Mesodermal cell (in vitro differentiated cells): ENCODE data around the gene CDYL.

Experiments
- H3K27ac ChIP-seq: 2 replicates; pipeline ENCODE4 v1.7.0; 2013; ENCODE audit warnings: mild to moderate bottlenecking, low read depth, low read length, moderate library complexity; ENCODE audit not compliant: severe bottlenecking
- H3K36me3 ChIP-seq: 2 replicates; pipeline ENCODE4 v1.7.1; 2013; ENCODE audit warnings: mild to moderate bottlenecking, low read length, moderate library complexity; ENCODE audit not compliant: control insufficient read depth, insufficient read depth
- H3K4me1 ChIP-seq: one replicate; pipeline ENCODE4 v1.7.1; 2013; ENCODE audit warnings: mild to moderate bottlenecking, low read length; ENCODE audit not compliant: insufficient read depth, control insufficient read depth, poor library complexity, severe bottlenecking
- H3K4me3 ChIP-seq: 2 replicates; pipeline ENCODE4 v1.7.0; 2013; ENCODE audit warnings: low read length, control low read depth, mild to moderate bottlenecking; ENCODE audit not compliant: insufficient read depth, poor library complexity, severe bottlenecking; ENCODE audit errors: extremely low read depth
- H3K9me3 ChIP-seq: 2 replicates; pipeline ENCODE4 v1.7.1; 2013; ENCODE audit warnings: mild to moderate bottlenecking, low read length, moderate library complexity; ENCODE audit not compliant: control insufficient read depth
- WGBS, 2 experiments: methylation state at CpG; one replicate each; pipeline ENCODE4 v1.1.5; 2013; ENCODE audit warnings: missing lambda C conversion rate in 2 of 2; ENCODE audit not compliant: insufficient coverage in 2 of 2; 5-methylcytosine and 5-hydroxymethylcytosine counted together

The CDYL gene

DNA sequence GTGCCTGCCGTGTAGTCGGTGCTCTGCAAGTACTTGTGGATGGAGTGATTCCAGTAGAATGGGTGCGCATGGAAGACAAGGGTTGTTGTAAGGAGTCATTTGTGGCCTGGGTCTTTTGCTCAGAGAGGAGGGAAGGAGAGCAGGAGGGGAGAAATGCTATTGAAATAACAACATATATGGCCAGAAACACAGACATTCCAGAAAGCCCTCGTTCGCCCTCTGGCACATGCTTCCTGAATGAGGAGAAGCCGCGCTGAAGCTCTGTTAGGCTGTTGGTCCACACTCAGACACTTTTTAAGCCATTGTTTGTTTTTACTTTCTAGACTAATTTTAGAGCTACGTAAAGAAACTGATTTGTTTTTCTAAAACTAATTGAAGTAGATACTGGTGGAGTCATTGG is 120.2 kb downstream of the CDYL start:
- peak overlapping the region; percentile 45 for H3K27ac ChIP-seq

GRCh38 chr6:4899249-4900034 is 123.2 kb downstream of the CDYL start:
- Histone ChIP-seq H3K9me3 (peaks cover 19% of the 10 kb centered on the region), H3K36me3 (peaks cover 60% of the 10 kb centered on the region), H3K4me1 (no peaks in the 10 kb centered on the region), H3K27ac (no peak overlapping the region), H3K4me3 (no peak overlapping the region)
- 93 to 97% methylated on average over 10 to 11 of the region's 11 CpGs for WGBS, 2 experiments

More for the DNA sequence above, 120.2 kb downstream of the CDYL start:
- Histone ChIP-seq H3K4me3 (no peak overlapping the region), H3K4me1 (no peaks in the 10 kb centered on the region), H3K9me3 (peaks cover 19% of the 10 kb centered on the region), H3K36me3 (peaks cover 74% of the 10 kb centered on the region)
- WGBS, 2 experiments = 84% methylated on average over 7 of the region's 8 CpGs

DNA sequence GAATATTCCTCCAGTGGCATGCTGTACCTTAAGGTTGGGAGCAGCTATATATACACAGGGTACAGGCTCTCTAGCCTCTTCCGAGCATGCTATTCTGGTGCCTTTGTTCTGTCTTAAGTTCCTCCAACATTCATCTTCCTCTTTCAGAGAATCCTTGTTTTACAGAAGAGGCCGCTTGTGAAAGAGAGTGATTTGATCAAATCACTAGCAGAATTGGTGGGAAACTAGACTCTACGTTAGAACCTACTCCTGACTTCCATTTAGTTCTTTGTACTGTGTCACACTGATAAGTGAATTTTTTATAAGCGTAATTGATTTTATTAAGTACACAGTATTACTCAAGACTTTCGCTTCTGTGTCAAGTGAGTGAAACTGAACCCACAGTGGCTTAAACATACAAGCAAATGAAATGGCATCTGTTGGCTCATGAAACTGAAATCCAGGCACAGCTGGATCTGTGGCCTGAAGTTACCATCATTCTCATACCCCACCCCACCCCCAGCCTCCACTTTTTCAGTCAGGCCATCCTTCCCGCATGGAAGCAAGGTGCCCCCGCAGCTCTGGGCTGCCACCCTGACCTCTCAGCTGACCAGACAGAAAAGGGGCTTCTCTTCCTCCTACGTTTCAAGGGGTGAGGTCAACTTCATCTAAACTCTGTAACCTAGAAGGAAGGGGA is 125.3 kb downstream of the CDYL start:
- Histone ChIP-seq H3K9me3 (peaks cover 19% of the 10 kb centered on the region), H3K4me3 (no peak overlapping the region), H3K4me1 (no peaks in the 10 kb centered on the region), H3K27ac (no peak overlapping the region), H3K36me3 (peaks cover 50% of the 10 kb centered on the region)
- 92% methylated on average over 2 of the region's 8 CpGs; no CpG with 5 or more reads in 1 of the 2 experiments for WGBS, 2 experiments

- Histone ChIP-seq H3K36me3 (peaks cover 52% of the 10 kb centered on the region), H3K4me3 (no peak overlapping the region), H3K9me3 (peaks cover 19% of the 10 kb centered on the region), H3K4me1 (no peaks in the 10 kb centered on the region), H3K27ac (no peak overlapping the region)
- WGBS, 2 experiments = 96 to 100% methylated on average over 1 to 2 of the region's 2 CpGs
Observed at GRCh38 chr6:4902363-4902762, 126.2 kb downstream of the CDYL start.

DNA sequence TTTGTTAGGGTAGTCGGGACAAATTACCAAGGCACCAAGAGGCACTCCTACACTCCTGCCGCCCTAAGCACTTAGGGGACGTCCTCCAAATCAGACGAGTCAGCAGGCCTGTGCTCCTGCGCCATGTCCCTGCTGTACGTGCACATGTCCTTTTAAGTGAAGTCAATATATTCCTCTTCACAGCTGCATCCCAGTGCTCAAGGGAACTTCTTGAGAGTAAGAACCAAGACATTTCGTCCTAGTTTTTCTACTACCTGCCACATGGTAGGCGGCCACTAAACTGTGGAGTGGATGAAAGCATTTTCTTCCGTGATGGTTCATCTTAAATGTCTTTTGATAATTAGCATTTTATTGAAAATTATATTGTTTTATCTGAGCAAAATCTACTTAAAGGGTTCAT is 126.9 kb downstream of the CDYL start:
- H3K36me3 ChIP-seq = peaks cover 50% of the 10 kb centered on the region
- WGBS, 2 experiments = 78 to 96% methylated on average over 3 to 7 of the region's 9 CpGs
- no peak overlapping the region for H3K4me3 ChIP-seq

GRCh38 chr6:4903751-4904370 is 127.7 kb downstream of the CDYL start:
- WGBS, 2 experiments = 88 to 89% methylated on average over 9 to 12 of the region's 12 CpGs

More for the DNA sequence above, 126.9 kb downstream of the CDYL start:
- Histone ChIP-seq H3K9me3 (peaks cover 18% of the 10 kb centered on the region), H3K4me1 (no peaks in the 10 kb centered on the region), H3K27ac (no peak overlapping the region)

DNA sequence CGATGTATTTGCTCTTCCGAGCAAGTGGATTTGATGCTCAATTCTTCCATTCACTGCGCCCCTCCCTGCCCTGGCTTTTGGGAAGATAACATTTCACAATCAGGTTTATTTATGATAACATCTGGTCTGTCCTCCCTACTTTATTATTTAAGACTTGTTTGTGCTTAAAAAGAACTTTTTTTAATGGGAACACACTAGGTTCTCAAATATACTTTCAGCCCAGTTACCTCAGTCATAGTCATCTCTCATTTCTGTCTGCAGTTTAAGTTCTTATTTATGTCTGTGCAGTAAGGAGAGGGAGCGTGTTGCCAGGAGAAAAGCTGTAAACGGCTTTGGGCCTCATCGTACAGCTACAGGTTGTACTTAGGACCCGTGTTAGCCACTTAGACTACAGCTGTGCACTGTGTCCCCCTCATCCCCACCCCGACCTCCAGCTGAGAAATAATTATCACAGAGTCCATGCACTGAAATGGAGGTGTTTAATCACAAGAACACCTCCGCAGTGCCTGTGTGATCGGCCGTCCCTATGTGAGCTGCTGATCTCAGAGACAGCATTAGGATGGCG is 128.3 kb downstream of the CDYL start:
- H3K9me3 ChIP-seq = peaks cover 4% of the 10 kb centered on the region
- 98 to 99% methylated on average over 6 to 9 of the region's 12 CpGs for WGBS, 2 experiments
- no peak overlapping the region for H3K4me3 ChIP-seq
- no peak overlapping the region for H3K27ac ChIP-seq
- H3K4me1 ChIP-seq = no peaks in the 10 kb centered on the region
- H3K36me3 ChIP-seq = peaks cover 50% of the 10 kb centered on the region

More at GRCh38 chr6:4903751-4904370, 127.7 kb downstream of the CDYL start:
- no peak overlapping the region for H3K27ac ChIP-seq
- H3K9me3 ChIP-seq = peaks cover 11% of the 10 kb centered on the region
- no peak overlapping the region for H3K4me3 ChIP-seq
- no peaks in the 10 kb centered on the region for H3K4me1 ChIP-seq
- peaks cover 50% of the 10 kb centered on the region for H3K36me3 ChIP-seq

DNA sequence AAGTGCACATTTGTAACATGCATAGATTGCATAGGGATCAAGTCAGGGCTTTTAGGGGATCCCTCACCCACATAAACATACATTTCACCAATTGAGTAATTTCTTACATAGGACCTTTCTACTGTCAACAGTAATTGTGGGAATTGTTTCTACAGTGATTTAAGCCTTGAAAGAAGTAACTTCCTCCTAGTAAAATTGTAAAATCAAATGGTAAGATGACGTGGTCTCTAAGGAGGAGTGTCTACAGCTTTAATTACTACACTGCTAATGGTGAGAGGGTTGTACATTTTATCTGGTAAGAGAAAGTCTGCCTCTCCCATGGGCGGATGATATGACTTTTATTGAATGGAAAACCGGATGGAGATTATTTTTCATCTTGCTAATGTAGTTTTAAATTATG is 129.6 kb downstream of the CDYL start:
- Histone ChIP-seq H3K4me3 (no peak overlapping the region), H3K9me3 (no peaks in the 10 kb centered on the region), H3K4me1 (no peaks in the 10 kb centered on the region), H3K27ac (no peak overlapping the region), H3K36me3 (peaks cover 55% of the 10 kb centered on the region)
- no CpG with 5 or more reads among the region's 3 CpGs for WGBS, 2 experiments

DNA sequence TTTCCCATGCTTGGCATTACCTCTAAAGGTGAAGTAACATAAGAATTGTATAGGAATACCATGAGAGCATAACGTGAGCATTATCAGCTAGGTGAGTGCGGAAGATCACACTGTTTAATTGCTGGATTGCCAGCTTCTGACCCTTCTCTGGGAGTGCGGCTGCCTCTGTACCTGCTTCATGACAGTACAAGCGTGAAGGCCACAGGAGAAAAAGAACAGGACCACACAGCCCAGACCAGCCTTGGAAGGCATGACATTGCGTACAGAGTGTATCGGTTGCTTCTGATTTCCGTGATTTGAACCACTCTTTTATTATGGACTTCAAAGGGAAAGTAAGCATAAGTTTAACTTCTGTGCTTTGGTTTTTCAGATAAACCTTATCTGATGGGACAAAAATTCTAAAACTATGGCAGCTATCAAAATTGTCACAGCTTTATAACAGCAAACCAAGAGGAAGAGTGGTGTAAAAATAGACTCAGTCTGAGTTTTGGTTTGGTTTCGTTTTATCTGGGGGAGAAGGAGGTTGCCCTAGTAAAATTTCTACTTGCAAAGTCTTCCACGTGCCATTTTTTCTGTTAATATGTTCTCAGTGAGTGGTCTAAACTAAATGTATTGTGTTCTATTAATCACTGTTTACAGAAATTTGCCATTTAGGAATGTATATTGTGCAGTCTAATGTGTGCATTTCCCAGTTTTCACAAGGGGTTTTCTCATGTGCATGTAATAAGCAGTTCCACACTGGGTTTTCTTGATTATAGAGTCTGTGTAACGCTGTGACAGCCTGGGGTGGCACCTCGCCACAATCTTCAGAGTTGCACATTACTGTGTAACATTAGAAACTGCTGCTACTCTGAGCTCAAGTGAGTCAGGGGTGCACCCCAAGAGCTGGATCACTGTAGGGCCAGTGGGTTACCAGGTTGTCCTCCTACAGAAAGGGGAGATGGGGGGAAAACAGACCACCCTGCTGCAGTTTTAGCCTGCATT is 130.4 kb downstream of the CDYL start:
- H3K36me3 ChIP-seq = peaks cover 47% of the 10 kb centered on the region
- WGBS, 2 experiments = 94 to 96% methylated on average over 9 to 10 of the region's 11 CpGs
- H3K4me3 ChIP-seq = no peak overlapping the region
- H3K27ac ChIP-seq = no peak overlapping the region
- H3K9me3 ChIP-seq = no peaks in the 10 kb centered on the region
- no peaks in the 10 kb centered on the region for H3K4me1 ChIP-seq

DNA sequence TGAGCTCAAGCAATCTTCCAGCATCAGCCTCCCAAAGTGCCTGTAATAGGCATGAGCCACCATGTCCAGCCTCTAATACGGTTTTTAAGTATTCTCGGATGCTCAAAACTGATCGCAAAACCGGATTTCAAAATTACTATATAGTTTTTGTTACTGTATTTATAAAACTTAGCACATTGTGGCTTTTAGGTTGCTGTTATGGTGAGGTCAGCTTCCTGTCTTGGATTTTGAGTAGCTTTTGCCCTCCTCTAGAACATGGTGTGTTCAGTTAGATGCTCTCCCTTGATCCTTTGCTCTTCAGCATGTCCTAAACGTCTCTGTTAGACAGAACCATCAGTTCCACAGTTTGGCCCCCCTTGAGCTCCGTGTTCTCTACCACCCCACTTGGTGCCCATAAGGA is 131.4 kb downstream of the CDYL start:
- H3K9me3 ChIP-seq = no peaks in the 10 kb centered on the region
- 90 to 94% methylated on average over 2 of the region's 6 CpGs for WGBS, 2 experiments
- peaks cover 49% of the 10 kb centered on the region for H3K36me3 ChIP-seq
- H3K4me3 ChIP-seq = no peak overlapping the region
- no peak overlapping the region for H3K27ac ChIP-seq
- H3K4me1 ChIP-seq = no peaks in the 10 kb centered on the region
